ENCODE measurements around the gene LRP1-AS.

DNA sequence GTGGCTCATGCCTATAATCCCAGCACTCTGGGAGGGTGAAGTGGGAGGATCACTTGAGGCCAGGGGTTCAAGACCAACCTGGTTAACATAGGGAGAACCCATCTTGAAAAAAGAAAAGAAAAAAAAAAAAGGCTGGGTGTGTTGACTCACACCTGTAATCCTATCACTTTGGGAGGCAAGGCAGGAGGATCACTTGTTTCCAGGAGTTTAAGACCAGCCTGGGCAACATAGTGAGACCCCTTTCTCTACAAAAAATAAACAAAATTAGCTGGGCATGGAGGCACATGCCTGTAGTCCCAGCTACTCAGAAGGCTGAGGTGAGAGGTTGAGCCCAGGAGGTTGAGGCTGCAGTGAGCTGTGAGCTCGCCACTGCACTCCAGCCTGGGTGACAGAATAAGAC is 23.0 kb upstream of the LRP1-AS start:
- TF ChIP-seq, protein P1, sequence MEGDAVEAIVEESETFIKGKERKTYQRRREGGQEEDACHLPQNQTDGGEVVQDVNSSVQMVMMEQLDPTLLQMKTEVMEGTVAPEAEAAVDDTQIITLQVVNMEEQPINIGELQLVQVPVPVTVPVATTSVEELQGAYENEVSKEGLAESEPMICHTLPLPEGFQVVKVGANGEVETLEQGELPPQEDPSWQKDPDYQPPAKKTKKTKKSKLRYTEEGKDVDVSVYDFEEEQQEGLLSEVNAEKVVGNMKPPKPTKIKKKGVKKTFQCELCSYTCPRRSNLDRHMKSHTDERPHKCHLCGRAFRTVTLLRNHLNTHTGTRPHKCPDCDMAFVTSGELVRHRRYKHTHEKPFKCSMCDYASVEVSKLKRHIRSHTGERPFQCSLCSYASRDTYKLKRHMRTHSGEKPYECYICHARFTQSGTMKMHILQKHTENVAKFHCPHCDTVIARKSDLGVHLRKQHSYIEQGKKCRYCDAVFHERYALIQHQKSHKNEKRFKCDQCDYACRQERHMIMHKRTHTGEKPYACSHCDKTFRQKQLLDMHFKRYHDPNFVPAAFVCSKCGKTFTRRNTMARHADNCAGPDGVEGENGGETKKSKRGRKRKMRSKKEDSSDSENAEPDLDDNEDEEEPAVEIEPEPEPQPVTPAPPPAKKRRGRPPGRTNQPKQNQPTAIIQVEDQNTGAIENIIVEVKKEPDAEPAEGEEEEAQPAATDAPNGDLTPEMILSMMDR (IDR thresholded peaks at IDR 0.05): no peak
- no peak for TF ChIP-seq POLR2AphosphoS5 (IDR thresholded peaks at IDR 0.05; ENCODE audit: low read depth, low read length)
- no peak for TF ChIP-seq SIN3A (IDR thresholded peaks at IDR 0.05; ENCODE audit: borderline replicate concordance, insufficient read depth, low read depth, low read length)
- TF ChIP-seq TCF7L2 (IDR thresholded peaks at IDR 0.05; ENCODE audit: low read depth, low read length): no peak
